SW480 (cell line): ENCODE data around the gene ABCA2.

Source experiments
- DNase-seq: peaks from one replicate; pipeline ENCODE4 v3.0.0-alpha.2; 2016; ENCODE audit warnings: low spot score

The ABCA2 gene

DNA sequence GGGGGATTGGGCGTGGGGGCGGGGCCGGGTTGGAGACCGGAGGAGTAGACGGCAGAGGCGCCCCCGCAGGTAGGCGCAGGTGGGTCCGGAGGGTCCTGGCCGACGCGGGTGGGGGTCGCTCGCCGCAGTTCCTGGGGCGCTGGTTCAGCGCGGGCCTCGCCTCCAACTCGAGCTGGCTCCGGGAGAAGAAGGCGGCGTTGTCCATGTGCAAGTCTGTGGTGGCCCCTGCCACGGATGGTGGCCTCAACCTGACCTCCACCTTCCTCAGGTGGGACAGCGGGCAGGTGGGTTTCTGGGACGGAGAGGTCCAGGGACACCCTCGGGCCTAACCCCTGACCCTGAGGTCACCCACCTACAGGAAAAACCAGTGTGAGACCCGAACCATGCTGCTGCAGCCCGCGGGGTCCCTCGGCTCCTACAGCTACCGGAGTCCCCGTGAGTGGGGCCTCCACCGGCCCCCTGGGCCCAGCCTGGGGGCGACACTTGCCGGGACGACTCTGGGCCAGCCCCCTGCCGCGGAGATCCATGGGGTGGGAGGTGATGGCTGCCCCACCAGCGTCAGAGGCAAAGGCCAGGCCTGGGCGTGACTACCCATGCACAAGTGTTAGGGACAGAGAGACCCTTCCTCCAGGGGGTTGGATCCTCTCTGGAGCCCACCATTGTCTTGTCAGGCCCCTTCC lies 49.0 kb downstream of the ABCA2 start:
- DNase-seq = no peak

DNA sequence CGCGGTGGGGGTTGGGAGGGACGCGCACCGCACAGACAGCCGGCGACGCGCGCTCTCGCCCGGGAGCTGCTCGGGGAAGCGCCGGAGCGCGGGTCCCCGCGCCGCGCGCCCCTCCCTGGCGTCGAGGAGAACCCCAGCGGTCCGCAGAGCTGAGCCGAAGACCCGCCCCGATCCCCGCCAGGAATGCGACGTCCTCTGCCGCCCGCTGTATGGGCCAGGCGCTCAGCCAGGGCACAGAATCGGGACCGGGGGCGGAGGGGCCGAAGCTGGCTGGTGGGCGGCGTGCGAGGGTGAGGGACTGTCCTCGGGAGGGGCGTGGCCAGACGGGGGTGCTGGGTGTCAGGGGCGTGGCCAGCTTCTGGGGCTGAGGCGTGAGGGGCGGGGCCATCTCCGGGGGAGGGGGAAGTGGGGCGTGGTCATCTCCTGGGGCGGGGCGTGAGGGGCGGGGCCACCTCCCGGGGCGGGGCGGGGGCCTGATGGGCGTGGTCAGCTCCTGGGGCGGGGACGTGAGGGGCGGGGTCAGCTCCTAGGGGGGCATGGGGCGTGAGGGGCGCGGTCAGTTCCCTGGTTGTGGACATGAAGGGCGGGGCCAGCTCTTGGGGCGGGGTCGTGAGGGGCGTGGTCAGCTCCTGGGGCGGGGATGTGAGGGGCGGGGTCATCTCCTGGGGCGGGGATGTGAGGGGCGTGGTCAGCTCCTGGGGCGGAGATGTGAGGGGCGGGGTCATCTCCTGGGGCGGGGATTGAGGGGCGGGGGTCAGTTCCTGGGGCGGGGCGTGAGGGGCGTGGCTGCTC lies 49.8 kb downstream of the ABCA2 start:
- peak; percentile 68 for DNase-seq

DNA sequence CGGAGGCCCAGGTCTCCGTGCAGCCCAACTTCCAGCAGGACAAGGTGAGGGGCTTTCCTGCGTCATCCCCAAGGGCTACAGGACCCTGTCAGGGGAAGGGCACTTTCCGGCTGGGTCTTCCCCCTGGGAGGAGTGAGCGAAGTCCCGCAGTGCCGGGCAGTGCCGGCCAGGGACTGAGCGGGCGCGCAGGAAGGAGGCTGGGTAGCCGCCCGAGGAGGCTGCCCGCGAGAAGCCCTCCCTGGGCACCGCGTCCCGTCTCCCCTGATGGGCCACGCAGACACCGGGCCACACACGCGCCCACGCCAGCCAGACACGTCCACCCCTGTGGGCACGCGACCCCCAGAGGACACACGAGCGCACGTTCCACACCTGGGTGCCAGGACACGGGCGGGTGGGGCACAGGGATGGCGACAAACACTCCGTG lies 50.4 kb downstream of the ABCA2 start:
- DNase-seq = no peak

DNA sequence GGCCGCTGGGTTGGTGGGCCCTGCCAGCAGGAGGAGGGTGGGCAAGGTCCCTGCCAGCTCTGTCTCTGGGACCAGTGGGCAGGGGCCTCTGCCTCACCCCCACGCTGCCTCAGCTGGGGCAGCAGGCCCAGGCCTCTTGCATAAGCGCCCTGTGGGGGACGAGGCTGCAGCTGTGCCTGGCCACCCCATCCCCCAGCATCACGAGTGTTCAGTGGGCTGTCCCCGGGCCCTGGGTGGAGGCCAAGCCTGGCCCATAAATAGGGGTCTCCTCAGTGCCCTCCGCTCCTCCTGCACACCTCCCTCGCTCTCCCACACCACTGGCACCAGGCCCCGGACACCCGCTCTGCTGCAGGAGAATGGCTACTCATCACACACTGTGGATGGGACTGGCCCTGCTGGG lies 50.8 kb downstream of the ABCA2 start, which contains the start of gene PTGDS:
Gene PTGDS, plus strand, starts transcription at position 282 of the 400 bp plus-strand sequence. Its CDS starts 75 bp downstream, at position 357.
- no peak for DNase-seq

DNA sequence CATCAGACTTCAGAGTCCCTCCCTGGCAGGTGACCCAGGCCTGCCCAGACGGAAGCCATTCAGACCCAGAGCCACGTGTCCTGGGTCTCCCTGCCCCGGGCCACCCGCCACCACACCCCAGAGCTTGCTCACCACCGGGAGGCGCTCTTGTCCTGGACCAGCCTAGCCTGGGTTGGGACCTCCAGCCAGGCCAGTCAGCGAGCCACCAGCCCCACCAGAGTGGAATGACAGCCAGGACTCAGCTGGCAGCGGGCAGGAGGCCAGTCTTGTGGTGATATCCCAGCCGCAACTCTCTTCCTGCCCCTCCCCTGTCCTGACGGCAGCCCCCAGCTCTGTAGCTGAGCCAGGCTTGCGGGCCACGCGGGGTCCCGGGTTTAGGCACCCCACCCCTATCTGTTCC lies 52.4 kb downstream of the ABCA2 start:
- DNase-seq = peak; percentile 59

DNA sequence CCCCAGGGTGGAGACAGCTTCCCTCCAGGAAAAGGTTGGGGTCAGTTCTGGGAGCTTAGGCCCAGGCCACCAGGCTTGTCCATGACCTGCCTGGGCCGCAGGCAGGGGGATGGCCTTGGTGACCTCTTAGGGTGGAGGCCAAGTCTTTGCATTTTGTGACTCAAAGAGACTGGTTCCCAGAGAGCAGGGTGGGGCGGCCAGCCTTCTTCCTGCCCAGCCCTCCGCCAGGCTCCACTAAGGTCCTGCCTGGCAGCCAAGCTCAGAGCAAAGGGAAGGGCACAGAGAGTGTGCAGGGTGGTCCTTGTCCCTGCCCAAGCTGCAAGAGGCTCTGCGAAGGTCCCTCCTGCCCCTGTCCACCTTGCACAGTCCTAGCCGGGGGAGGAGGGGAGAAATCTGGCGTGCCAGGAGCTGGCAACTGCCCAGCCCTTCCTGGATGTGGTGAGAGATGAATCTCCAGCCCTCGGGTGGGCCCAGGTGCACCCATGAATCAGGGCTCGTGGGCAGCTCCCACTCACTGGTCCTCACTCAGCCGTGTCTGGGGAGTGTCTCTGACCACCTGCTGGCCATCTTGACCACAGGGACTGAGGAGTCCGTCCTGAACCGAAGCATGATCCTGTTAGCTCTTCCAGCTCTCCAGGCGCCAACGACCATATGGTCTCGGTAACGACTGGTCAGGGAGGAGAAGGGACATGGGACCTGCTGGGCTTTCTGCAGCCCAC lies 53.1 kb downstream of the ABCA2 start:
- DNase-seq = no peak

DNA sequence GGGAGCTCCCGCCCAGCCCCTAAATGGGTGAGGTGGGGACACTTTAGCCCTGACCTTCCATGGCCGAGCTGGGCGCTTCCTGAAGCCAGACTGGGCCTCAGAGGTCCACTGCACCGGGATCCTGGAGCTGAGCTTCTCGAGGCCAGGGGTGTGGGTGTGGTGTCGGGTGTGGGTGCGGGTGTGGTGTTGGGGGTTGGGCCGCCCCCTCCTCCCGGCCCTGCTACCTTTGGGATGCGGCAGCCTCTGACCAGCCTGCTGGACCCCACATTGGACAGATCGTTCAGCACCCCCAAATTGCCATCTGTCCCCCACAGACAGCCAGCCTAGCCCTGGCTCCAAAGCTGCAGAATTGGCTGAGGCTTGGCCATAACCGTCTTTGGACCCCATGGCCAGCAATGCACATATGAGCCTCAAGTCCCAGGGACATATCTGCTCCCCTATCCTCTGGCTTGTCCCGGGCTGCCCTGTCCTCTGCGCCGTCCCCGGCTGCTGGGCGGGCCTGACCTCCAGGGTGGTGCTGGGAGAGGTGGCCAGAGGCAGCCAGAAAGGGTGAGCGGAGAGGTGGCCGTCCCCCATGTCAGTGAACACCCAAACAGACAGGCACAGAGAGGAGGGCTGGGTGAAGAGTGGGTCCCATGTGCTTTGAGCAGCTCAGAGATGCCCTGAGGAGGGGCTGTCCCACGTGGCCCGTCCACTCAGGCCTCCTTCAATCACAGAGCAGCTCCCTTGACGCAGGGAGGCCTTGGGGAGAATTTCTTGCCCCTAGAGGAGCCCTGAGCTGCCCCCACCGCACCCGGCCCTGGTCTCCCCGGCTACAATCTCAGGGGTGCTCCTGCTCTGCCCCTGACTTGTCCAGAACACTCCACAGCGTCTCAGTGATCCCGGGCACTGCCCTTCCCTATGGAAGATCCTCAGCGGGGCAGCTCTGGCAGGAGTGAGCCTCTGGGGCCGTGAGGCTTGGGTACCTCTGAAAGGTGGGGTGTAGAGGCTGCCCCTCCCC lies 54.1 kb downstream of the ABCA2 start:
- no peak for DNase-seq

DNA sequence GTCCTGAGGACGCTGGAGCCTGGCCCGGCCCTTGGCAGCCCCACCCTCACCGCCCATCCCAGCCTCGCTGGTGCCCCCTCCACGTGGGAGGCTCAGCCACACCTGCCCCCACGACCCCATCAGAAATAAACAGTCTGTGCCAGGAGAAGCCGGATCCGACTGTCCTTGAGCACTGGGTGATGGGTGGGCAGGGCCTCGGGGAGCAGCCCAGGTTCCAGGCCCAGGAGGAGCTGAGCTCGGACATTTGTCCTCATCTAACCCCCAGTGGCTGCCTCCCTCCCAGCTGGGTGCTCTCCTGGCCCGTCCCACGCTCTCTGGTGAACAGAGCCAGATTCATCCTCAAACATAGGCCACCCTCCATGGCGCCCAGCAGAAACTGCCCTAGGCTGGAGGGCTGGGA lies 55.3 kb downstream of the ABCA2 start:
- DNase-seq = no peak

DNA sequence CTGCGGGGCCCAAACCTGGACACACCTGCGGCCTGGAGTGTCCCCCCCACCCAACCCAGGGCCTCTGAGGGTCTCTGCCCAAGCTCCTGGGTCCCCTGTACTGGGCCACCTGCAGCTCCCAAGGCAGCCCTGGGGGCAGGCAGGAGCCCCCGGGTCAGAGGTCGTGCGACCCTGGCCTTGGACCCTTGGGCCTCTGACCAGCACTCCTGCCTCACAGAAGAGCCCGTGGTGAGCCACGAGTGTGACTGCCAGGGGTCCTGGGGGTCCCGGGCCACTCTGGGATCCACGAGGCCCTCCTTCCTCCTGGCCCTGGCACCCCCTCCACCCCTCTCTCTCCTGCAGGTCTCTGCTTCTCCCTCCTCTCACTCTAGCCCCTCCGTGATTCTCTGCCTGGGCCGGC lies 55.7 kb downstream of the ABCA2 start:
- DNase-seq = no peak

DNA sequence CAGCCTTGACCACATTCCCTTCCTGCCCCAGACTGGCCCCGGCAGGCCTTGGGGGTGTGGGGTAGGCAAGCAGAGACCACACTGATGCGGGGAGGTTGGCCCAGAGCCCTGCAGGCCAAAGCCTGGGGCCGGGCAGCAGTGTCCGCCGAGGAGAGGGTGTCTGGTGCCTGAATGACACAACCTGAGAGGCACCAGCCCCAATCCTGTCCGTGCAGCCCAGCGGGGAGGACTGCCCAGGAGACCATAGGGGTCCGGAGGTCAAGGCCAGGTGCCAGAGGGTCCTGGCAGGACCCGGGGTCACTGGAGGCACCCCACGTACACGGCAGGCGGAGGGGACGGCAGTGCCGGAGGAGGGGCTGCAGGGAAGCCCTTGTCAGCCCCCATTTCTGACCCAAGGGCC lies 56.3 kb downstream of the ABCA2 start:
- DNase-seq = no peak

DNA sequence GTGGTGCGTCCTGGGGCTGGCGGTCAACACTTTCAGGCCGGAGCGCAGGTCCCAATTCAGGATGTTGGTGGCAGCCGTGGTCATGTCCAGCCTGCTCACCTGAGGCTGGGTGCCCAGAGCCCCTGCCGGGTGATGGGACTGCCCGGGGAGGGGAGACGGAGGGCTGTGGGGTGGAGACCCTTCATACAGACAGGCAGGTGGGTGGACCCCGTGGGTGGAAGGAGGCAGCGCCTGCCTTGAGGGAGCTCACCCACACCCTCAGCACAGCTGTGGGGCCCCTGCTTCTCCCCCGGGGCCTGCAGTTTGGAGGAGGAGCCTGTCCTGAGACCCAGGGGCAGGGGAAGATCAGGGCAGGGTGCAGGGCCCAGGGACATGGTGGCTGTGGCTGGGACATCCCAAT lies 57.7 kb downstream of the ABCA2 start:
- no peak for DNase-seq

DNA sequence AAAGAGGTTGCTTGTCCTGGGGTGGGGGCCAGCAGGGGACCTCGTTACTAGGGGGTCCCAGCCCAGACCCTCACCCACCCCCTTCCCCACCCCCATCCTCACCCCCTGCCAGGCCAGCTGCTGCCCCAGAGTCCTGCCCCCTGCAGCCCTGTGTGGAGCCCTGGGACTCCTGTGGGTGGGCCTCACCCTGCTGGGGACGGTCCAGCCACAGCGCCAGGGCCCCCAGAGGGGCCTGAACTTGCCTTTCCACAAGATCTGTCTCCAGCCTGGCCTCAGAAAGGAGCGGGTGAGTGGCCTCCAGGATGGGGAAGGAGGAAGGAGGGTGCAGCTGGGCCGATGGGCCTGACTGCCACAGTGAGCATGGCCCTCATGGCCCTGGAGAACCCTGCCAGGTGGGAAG lies 58.3 kb downstream of the ABCA2 start:
- no peak for DNase-seq

DNA sequence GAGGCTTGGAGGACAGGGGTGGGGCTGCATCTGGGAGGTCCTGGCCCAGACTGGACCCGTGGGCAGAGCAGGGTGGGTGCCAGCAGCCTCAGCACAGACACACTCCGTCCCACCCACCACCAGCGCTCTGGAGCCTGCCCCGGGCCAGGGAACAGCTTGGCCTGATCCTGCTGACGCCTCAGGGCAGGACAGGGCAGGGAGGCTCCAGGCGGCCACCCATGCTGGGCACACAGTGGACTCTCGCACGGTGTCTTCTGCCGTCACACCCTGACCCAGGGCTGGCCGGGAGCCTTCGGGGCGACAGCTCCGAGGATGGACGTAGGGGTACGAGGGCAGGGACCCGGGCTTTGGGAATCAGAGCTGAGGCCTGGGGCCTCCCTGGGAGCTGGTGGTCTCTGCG lies 58.9 kb downstream of the ABCA2 start:
- no peak for DNase-seq

DNA sequence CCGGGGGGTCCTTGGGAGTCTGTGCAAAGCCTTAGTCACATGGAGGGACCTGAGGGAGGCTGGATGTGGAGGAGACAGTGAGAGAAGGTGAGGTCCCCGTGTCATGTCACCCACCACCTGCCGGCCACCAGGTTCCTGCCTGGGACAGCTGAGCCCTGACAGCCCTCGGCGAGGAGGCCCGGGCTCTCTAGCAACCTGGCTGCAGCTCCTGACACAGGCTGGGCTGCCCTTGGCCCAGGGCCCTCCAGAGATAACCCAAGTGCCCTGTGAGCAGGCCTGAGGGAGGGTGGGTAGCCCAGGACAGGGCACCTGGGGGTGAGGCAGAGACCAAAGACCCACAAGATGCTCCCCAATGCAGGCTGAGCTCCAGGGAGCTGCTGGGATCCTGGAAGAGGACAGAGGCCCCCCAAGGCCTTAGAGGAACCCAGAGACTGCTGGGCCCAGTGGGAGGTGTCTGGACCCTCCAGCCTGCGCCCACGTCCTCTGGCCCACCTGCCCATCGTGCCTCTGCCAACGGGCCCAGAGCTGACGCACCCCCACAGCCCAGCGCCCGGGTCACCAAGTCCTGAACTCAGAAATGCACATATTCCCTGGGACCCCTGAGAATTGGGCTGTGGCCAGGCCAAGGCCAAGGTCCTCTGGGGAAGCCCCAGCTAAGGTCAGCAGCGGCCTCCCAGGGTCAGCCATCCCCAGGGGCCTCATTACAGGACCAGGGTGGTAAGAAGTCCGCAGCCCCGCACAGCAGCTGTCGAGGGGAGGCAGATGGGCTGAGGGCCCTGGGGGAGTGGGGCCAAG lies 59.5 kb downstream of the ABCA2 start:
- no peak for DNase-seq

DNA sequence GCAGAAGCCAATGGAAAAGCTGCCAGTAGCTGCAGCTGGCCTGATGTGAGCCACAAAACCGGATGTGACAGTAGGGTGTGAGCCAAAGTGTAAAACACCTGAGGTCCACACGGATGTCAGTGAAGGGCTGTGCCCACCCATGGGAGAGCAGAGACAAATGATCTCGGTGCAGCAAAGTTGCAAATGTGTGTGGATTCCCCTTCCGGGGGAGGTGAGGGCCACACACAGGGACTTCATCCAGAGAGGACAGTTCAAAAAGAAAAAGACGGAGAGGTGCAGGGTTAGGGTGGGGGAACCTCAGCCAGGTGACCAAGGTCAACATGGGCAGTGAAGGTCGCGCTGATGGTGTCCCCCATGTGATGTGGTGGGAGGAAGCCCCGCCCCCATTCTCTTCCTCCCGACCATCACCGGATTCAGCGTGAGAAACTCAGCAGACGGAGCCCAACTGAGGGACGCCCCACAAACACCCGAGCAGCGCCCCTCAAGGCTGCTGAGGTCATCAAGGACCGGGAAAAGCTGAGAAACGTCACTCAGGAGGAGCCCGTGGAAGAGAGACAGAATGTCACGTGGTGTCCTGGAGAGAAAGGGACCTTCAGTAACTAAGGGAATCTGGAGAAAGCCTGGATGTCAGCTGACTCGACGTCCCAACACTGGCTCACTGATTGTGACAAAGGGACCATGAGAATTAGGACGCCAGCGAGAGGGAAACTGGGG lies 62.1 kb downstream of the ABCA2 start:
- DNase-seq = no peak

DNA sequence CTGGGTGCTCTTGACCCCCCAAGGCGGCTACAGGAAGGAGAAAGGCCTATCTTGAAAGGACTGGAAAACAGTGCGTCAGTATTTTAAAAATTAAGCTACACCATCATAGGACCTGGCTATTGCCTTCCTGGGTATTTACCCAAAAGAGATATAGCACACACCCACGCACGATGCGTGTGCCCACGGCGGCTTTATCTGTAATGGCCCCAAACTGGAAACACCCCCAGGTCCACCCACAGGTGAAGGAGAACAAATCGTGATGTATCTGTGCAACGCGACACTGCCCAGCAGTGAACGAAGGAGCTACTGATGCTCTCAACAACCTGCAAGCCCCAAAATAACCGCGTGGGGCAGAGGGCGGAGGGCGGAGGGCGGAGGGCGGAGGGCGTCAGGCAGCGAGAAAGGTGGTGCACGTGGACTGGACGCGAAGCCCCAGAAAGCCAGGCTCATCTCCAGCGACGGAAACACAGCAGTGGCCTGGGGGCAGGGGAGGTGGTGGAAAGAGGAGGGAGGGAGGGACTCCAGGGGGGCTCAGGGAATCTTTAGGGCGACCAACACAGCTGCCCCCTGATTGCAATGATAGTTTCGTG lies 63.1 kb downstream of the ABCA2 start:
- no peak for DNase-seq

DNA sequence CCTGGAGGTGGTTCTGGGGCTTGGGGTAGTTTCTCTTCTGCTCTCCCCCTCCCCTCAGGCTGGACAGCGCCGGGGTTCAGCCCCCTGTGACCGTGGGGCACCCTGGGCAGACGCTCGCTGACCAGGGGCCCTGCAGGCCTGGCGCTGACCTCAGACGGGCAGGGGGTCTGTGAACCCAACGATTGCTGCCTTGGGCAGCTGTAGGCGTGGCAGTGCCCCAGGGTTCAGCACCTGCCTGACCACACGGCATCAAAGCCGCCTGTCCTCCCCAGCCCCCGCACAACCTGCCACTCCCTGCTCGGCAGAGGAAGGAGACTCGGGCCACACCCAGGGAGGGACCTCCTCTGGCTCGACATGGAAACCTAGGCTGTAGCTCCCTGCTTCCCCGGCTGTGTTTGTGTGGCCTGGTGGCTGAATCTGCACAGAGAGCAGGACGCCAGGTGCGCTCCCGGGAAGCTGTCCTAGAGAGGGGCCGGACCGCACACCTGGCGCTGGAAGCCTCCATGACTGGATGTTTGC lies 63.8 kb downstream of the ABCA2 start:
- DNase-seq = peak; percentile 95

DNA sequence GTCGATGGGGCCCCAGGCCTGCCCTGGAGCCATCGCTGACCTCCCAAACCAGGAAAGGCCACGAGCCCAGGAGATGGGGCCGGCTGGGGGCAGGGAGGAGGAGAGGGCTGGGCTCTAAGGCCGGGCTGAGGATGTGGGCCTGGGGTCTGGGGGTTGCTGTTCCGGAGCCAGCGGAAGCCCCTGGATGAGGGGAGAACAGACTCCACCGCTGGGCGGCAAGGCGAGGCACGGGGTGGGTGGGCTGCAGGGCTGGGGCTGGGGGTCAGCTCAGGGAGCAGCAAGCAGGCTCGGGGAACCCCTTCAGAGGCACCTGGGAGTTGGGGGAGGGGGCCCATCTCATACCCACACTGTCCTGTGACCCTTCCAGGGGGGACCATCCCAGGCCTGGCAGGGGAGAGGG lies 64.3 kb downstream of the ABCA2 start:
- DNase-seq = no peak

DNA sequence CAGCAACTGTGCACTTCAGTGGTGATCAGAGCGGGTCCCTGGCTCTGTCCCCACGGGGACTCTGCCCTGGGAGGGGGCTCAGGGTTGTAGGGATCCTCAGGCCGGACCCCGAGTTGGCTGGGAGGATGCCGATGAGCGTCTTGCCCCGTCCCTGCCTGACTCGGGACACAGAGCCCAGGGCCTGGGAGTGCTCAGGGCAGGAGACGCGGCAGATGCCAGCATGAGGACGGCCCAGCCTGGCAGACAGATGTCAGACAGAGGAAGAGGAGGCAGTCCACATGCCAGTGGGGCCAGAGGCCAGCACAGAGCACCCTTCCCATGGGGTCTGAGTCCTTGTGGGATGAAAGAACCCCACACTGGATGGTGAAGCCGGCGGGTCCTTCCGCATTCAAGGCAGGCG lies 64.7 kb downstream of the ABCA2 start:
- no peak for DNase-seq
